Vagina (tissue), 2 donors: ENCODE results near the gene DIAPH3. TPM values are rescaled to one million over a fixed set of nuclear protein-coding genes. Genes with fewer than 3 reads are reported as not detected.

ENCODE experiments used
- DNase-seq, 2 donors: peaks; one replicate each; pipeline ENCODE4 v3.0.0-alpha.2; 2017; ENCODE audit errors: extremely low spot score in 2 of 2
- H3K27ac ChIP-seq: fragments of 200-600 bp; sonication (generic); one replicate; pipeline ENCODE4 v1.5.1; 2019
- H3K27me3 ChIP-seq: fragments of 200-600 bp; sonication (generic); one replicate; pipeline ENCODE4 v1.5.1; 2019
- H3K36me3 ChIP-seq, 2 donors: fragments of 200-600 bp; sonication (generic); one replicate each; pipeline ENCODE4 v1.5.1; 2017 to 2019
- H3K4me1 ChIP-seq: fragments of 200-600 bp; sonication (generic); one replicate; pipeline ENCODE4 v1.5.1; 2019
- H3K4me3 ChIP-seq, 2 donors: fragments of 200-600 bp; sonication (generic); 1 replicate in 1 of 2; 2 replicates in 1 of 2; pipeline ENCODE4 v1.5.1; 2016 to 2019
- H3K9me3 ChIP-seq: fragments of 200-600 bp; sonication (generic); one replicate; pipeline ENCODE4 v1.5.1; 2019
- CTCF ChIP-seq, 3 experiments: fragments of 450-650 bp in 2 of 3; fragments of 200-600 bp in 1 of 3; sonication (generic) in 1 of 3; IDR thresholded peaks; one replicate each; pipeline ENCODE4 v1.5.1; 2017 to 2019; ENCODE audit warnings: antibody characterized with exemption in 3 of 3, mild to moderate bottlenecking in 2 of 3, moderate library complexity in 2 of 3
- POLR2A ChIP-seq, 2 donors: fragments of 450-650 bp; IDR thresholded peaks; one replicate each; pipeline ENCODE4 v1.6.1; 2017; ENCODE audit warnings: antibody characterized with exemption in 2 of 2, mild to moderate bottlenecking in 2 of 2, moderate library complexity in 2 of 2
- POLR2AphosphoS5 ChIP-seq, 2 donors: sonication (generic); formaldehyde crosslinking; IDR thresholded peaks; one replicate each; pipeline ENCODE4 v1.9.0; 2017; ENCODE audit warnings: antibody characterized with exemption in 2 of 2, mild to moderate bottlenecking in 2 of 2, low read depth in 1 of 2; ENCODE audit not compliant: insufficient read depth in 1 of 2
- intact Hi-C: fragments of 100-400 bp; cut with DNase I; formaldehyde crosslinking; loops from one replicate; pipeline ENCODE4 v1.15.1; 2023
- total RNA-seq: library from RNA; depleted of rRNA; stranded (reverse); fragments of >200 nt; gene quantifications from one replicate; pipeline ENCODE4 v1.2.3, GENCODE V29; 2016

Gene DIAPH3
- total RNA-seq, 1 donor from 2014 or later = 1.2 TPM

- H3K27ac ChIP-seq = no peak overlapping the region
- no peaks in the 10 kb centered on the region for H3K27me3 ChIP-seq
- H3K9me3 ChIP-seq = no peaks in the 10 kb centered on the region
- H3K4me3 ChIP-seq = no peak overlapping the region
- no peak for DNase-seq
- intact Hi-C loops = no loop called here
- H3K4me1 ChIP-seq = no peaks in the 10 kb centered on the region
- H3K36me3 ChIP-seq = no peaks in the 10 kb centered on the region
- TF ChIP-seq CTCF (IDR thresholded peaks at IDR 0.05) = no peak
- no peak for TF ChIP-seq POLR2A (IDR thresholded peaks at IDR 0.05)
- TF ChIP-seq POLR2AphosphoS5 (IDR thresholded peaks at IDR 0.05; ENCODE audit: insufficient read depth in 1 of 2, low read depth in 1 of 2) = no peak
Observed at GRCh38 chr13:59873856-59874255, 289.9 kb downstream of the DIAPH3 start.

DNA sequence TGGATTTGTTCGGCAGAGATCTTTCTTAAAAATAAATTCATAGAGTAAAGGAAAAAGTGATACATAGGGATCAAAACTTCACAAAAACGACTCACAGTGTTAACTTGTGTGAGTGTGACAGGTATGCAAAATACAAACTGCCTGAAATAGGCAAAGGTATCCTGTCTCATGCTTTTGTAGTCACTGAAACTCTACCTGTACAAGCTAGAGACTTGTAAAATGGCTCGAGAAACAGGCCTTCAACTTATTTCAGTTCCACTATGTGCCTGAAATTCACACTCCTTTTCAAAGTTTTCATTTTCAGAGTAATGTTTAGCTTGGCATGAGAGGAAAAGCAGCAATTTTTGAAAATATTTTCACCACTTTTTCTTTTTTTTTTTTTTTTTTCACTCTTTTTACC, 290.4 kb downstream of the DIAPH3 start:
- intact Hi-C loops = no loop called here
- H3K9me3 ChIP-seq = no peaks in the 10 kb centered on the region
- TF ChIP-seq CTCF (IDR thresholded peaks at IDR 0.05) (no peak), POLR2AphosphoS5 (IDR thresholded peaks at IDR 0.05; ENCODE audit: insufficient read depth in 1 of 2, low read depth in 1 of 2) (no peak), POLR2A (IDR thresholded peaks at IDR 0.05) (no peak)
- no peak for DNase-seq
- no peaks in the 10 kb centered on the region for H3K4me1 ChIP-seq
- H3K36me3 ChIP-seq = no peaks in the 10 kb centered on the region
- H3K27me3 ChIP-seq = no peaks in the 10 kb centered on the region
- no peak overlapping the region for H3K27ac ChIP-seq
- no peak overlapping the region for H3K4me3 ChIP-seq

DNA sequence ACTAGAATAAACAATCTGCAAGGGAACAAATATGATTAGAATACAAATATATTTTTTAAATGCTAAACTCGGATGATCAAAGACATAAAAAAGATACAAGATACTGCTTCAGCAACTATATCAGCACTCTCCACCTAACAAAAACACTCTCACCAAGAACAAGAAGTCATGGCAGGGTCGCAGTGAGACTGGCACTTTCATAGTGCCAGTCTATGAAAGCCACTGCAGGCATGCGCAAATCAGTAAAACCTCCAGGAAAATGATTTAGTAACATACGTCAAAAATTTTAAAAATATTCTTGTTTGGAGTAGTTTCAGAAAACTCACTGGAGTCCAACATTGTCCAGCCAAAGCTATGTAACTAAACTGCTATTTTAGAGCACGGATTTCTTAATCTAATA, 295.9 kb downstream of the DIAPH3 start:
- Histone ChIP-seq H3K27me3 (no peaks in the 10 kb centered on the region), H3K4me3 (no peak overlapping the region), H3K27ac (no peak overlapping the region), H3K36me3 (no peaks in the 10 kb centered on the region), H3K4me1 (no peaks in the 10 kb centered on the region), H3K9me3 (no peaks in the 10 kb centered on the region)
- no peak for DNase-seq
- intact Hi-C loops = no loop called here
- no peak for TF ChIP-seq CTCF (IDR thresholded peaks at IDR 0.05)
- no peak for TF ChIP-seq POLR2AphosphoS5 (IDR thresholded peaks at IDR 0.05; ENCODE audit: insufficient read depth in 1 of 2, low read depth in 1 of 2)
- no peak for TF ChIP-seq POLR2A (IDR thresholded peaks at IDR 0.05)

- Histone ChIP-seq H3K4me1 (no peaks in the 10 kb centered on the region), H3K36me3 (no peaks in the 10 kb centered on the region), H3K9me3 (no peaks in the 10 kb centered on the region), H3K27me3 (no peaks in the 10 kb centered on the region), H3K27ac (no peak overlapping the region), H3K4me3 (no peak overlapping the region)
- TF ChIP-seq POLR2AphosphoS5 (IDR thresholded peaks at IDR 0.05; ENCODE audit: insufficient read depth in 1 of 2, low read depth in 1 of 2) = no peak
- no peak for TF ChIP-seq CTCF (IDR thresholded peaks at IDR 0.05)
- no peak for TF ChIP-seq POLR2A (IDR thresholded peaks at IDR 0.05)
- intact Hi-C loops = no loop called here
- no peak for DNase-seq
Observed at GRCh38 chr13:59865398-59865797, 298.3 kb downstream of the DIAPH3 start.

GRCh38 chr13:59863621-59864020, 300.1 kb downstream of the DIAPH3 start:
- no peaks in the 10 kb centered on the region for H3K36me3 ChIP-seq
- intact Hi-C loops = no loop called here
- H3K4me1 ChIP-seq = no peaks in the 10 kb centered on the region
- no peaks in the 10 kb centered on the region for H3K27me3 ChIP-seq
- H3K9me3 ChIP-seq = no peaks in the 10 kb centered on the region
- no peak for DNase-seq
- TF ChIP-seq POLR2AphosphoS5 (IDR thresholded peaks at IDR 0.05; ENCODE audit: insufficient read depth in 1 of 2, low read depth in 1 of 2) (no peak), CTCF (IDR thresholded peaks at IDR 0.05) (no peak), POLR2A (IDR thresholded peaks at IDR 0.05) (no peak)
- H3K4me3 ChIP-seq = no peak overlapping the region
- H3K27ac ChIP-seq = no peak overlapping the region
